Skeletal muscle tissue (tissue), 5 donors: Measurements from ENCODE around the gene KLHL3. TPM values are rescaled to one million over a fixed set of nuclear protein-coding genes. Genes with fewer than 3 reads are reported as not detected.

Experiments used
- H3K27ac ChIP-seq: one replicate; pipeline ENCODE4 v1.7.0; 2013; ENCODE audit warnings: mild to moderate bottlenecking, low read depth, low read length, inconsistent platforms
- H3K27me3 ChIP-seq, 3 donors: one replicate each; pipeline ENCODE4 v1.7.0; 2013; ENCODE audit warnings: low read length in 3 of 3; ENCODE audit not compliant: control insufficient read depth in 3 of 3, insufficient read depth in 3 of 3
- H3K36me3 ChIP-seq, 3 donors: one replicate each; pipeline ENCODE4 v1.7.0; 2013; ENCODE audit warnings: low read length in 3 of 3; ENCODE audit not compliant: control insufficient read depth in 3 of 3, insufficient read depth in 3 of 3
- H3K4me1 ChIP-seq, 3 donors: one replicate each; pipeline ENCODE4 v1.7.0; 2013; ENCODE audit warnings: low read length in 3 of 3, mild to moderate bottlenecking in 3 of 3; ENCODE audit not compliant: control insufficient read depth in 3 of 3, insufficient read depth in 3 of 3
- H3K4me3 ChIP-seq, 3 donors: one replicate each; pipeline ENCODE4 v1.7.0; 2013; ENCODE audit warnings: low read length in 3 of 3
- H3K9ac ChIP-seq, 3 donors: one replicate each; pipeline ENCODE4 v1.7.0; 2013; ENCODE audit warnings: low read length in 3 of 3, mild to moderate bottlenecking in 3 of 3, moderate library complexity in 2 of 3, low read depth in 1 of 3
- H3K9me3 ChIP-seq, 3 donors: one replicate each; pipeline ENCODE4 v1.7.0; 2013; ENCODE audit warnings: low read length in 3 of 3; ENCODE audit not compliant: control insufficient read depth in 3 of 3
- small RNA-seq: library from RNA; depleted of rRNA; stranded (forward); fragments of <200 nt; gene quantifications from one replicate; pipeline ENCODE3, GENCODE V24; 2014
- total RNA-seq: library from RNA; depleted of rRNA; stranded (reverse); fragments of >200 nt; gene quantifications from one replicate; pipeline ENCODE4 v1.2.3, GENCODE V29; 2014
- donor health status: Osteomylitis.

KLHL3 gene
- total RNA-seq, 1 donor from 2014 or later: 4.2 TPM

DNA sequence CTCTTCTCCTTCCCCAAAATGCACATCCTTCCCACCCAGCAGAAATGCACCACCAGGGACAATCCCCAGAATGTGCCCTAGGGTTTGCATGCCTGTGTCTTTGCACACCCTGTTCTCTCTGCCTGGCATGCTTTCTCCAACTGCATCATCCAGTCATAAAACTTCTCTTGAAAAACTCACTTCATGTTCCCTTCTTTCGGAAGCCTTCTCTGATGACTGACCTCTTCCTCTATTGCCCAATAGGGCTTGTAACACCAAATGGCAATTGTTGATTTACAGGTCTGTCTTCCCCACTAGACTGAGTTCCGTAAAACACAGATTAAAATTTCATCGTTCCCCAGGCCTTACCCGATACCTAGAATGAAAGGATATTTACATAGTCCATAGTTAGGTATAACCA, 153.7 kb downstream of the KLHL3 start:
- Histone ChIP-seq H3K36me3 (no peaks in the 10 kb centered on the region), H3K27ac (no peak overlapping the region), H3K4me1 (no peaks in the 10 kb centered on the region), H3K27me3 (no peaks in the 10 kb centered on the region), H3K9ac (no peak overlapping the region), H3K9me3 (no peaks in the 10 kb centered on the region), H3K4me3 (no peak overlapping the region)

DNA sequence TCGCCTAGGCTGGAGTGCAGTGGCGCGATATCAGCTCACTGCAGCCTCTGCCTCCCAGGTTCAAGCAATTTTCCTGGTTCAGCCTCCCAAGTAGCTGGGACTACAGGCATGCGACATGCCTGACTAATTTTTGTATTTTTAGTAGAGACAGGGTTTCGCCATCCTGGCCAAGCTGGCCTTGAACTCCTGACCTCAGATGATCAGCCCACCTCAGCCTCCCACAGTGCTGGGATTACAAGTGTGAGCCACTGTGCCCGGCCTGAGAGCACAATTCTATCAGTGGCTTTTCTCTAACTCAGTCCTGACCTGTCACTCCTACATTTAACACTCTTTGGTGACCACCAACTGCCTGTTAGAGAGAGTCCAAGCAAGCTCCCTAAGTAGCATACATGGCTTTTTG, 154.1 kb downstream of the KLHL3 start:
- no peaks in the 10 kb centered on the region for H3K27me3 ChIP-seq
- no peak overlapping the region for H3K27ac ChIP-seq
- no peaks in the 10 kb centered on the region for H3K9me3 ChIP-seq
- no peak overlapping the region for H3K9ac ChIP-seq
- H3K4me3 ChIP-seq: no peak overlapping the region
- H3K4me1 ChIP-seq: no peaks in the 10 kb centered on the region
- no peaks in the 10 kb centered on the region for H3K36me3 ChIP-seq

- no peaks in the 10 kb centered on the region for H3K4me1 ChIP-seq
- no peaks in the 10 kb centered on the region for H3K27me3 ChIP-seq
- H3K4me3 ChIP-seq: no peak overlapping the region
- H3K36me3 ChIP-seq: no peaks in the 10 kb centered on the region
- no peak overlapping the region for H3K27ac ChIP-seq
- H3K9ac ChIP-seq: no peak overlapping the region
- H3K9me3 ChIP-seq: no peaks in the 10 kb centered on the region
These were observed 155.9 kb downstream of the KLHL3 start for GRCh38 chr5:137580030-137580429.

GRCh38 chr5:137575847-137576246, 160.0 kb downstream of the KLHL3 start:
- Histone ChIP-seq H3K27me3 (peaks cover 0 to 4% (median 0%) of the 10 kb centered on the region in 3 donors), H3K36me3 (no peaks in the 10 kb centered on the region), H3K4me1 (no peaks in the 10 kb centered on the region)

GRCh38 chr5:137575211-137575610, 160.7 kb downstream of the KLHL3 start:
- Histone ChIP-seq H3K27me3 (peaks cover 0 to 4% (median 0%) of the 10 kb centered on the region in 3 donors), H3K9ac (no peak overlapping the region), H3K4me1 (no peaks in the 10 kb centered on the region), H3K4me3 (no peak overlapping the region), H3K27ac (no peak overlapping the region), H3K36me3 (no peaks in the 10 kb centered on the region), H3K9me3 (no peaks in the 10 kb centered on the region)

More at GRCh38 chr5:137575847-137576246, 160.0 kb downstream of the KLHL3 start:
- H3K27ac ChIP-seq: no peak overlapping the region
- H3K9me3 ChIP-seq: no peaks in the 10 kb centered on the region
- H3K9ac ChIP-seq: no peak overlapping the region
- H3K4me3 ChIP-seq: no peak overlapping the region

DNA sequence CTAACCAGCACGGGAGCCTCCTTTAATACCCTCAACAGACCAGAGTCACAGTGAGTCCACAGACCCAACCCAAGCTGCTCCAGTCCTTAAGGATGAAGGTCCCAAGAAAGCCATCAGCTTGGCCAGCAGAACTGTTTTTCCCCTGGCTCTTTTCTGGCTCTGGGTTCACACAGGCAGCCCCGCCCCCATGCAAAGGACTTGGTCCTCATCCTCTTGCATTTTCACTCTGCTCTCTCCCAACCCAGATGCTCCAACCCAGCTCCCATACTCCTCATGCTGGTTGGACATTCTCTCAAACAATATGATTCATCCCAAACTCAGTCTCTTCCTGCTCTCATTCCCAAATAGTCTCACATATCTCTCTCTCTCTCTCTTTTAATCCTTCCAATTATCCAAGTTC, 162.5 kb downstream of the KLHL3 start:
- H3K4me3 ChIP-seq: no peak overlapping the region
- H3K27ac ChIP-seq: no peak overlapping the region
- no peak overlapping the region for H3K9ac ChIP-seq
- H3K27me3 ChIP-seq: peaks cover 0 to 4% (median 0%) of the 10 kb centered on the region in 3 donors
- H3K9me3 ChIP-seq: no peaks in the 10 kb centered on the region
- H3K36me3 ChIP-seq: no peaks in the 10 kb centered on the region
- no peaks in the 10 kb centered on the region for H3K4me1 ChIP-seq

- Histone ChIP-seq H3K36me3 (no peaks in the 10 kb centered on the region), H3K27ac (no peak overlapping the region), H3K4me1 (no peaks in the 10 kb centered on the region), H3K9me3 (no peaks in the 10 kb centered on the region), H3K27me3 (peaks cover 0 to 4% (median 0%) of the 10 kb centered on the region in 3 donors), H3K9ac (no peak overlapping the region), H3K4me3 (no peak overlapping the region)
These were observed 163.7 kb downstream of the KLHL3 start for GRCh38 chr5:137572042-137572695.

- Histone ChIP-seq H3K4me3 (no peak overlapping the region), H3K4me1 (peaks cover 0 to 5% (median 0%) of the 10 kb centered on the region in 3 donors), H3K27me3 (peaks cover 0 to 4% (median 0%) of the 10 kb centered on the region in 3 donors), H3K36me3 (no peaks in the 10 kb centered on the region), H3K9me3 (no peaks in the 10 kb centered on the region), H3K9ac (no peak overlapping the region), H3K27ac (no peak overlapping the region)
These were observed 165.8 kb downstream of the KLHL3 start for GRCh38 chr5:137570070-137570469.

Small RNA genes within 50 kb of the gene (small RNA-seq; reads per million reads assigned to genes)
- 13.5 reads per million, percentile 93 among the genes with 10 or more reads in this experiment for gene MIR874

Other genes with a start within 250 kb of the KLHL3 start
- 3.7 TPM for gene SPOCK1, start 236.8 kb downstream of the KLHL3 start, total RNA-seq
- gene HNRNPA0, start 18.3 kb upstream of the KLHL3 start, total RNA-seq: 18.8 TPM
- gene MYOT, start 131.8 kb upstream of the KLHL3 start, total RNA-seq: 54.8 TPM
- gene PKD2L2, start 153.4 kb upstream of the KLHL3 start, total RNA-seq: 2.6 TPM